Measurements from ENCODE around the gene PLS3.

The PLS3 gene

DNA sequence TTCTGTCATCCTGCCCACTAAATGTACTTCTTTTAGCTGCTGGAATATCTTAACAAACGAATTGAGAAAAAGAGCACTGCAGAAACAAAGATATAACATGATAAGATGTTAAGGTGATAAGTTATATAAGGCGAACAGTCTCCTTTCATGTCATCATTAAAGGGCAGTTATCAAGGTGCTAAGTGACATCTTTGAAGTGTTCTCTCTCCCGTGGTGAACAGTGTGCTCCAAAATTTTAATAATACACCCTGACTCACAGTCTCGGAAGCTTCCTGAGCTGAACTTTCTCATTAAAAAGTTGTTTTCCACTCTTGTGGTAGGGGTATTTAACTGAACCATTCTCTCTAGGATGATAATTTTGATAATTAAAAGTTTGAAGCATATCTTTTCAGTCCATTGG, 61.6 kb downstream of the PLS3 start:
- Histone ChIP-seq H3K4me3 (ENCODE audit: insufficient read depth, low read length, poor library complexity, severe bottlenecking) (no peak overlapping the region), H3K9me2 (replicated peaks; ENCODE audit: insufficient read depth, low read length) (no peaks in the 10 kb centered on the region), H3K9ac (ENCODE audit: low read length) (no peak overlapping the region), H3K27me3 (ENCODE audit: low read length) (no peaks in the 10 kb centered on the region), H3K79me2 (ENCODE audit: insufficient read depth, low read length) (no peaks in the 10 kb centered on the region), H3K36me3 (ENCODE audit: low read length) (no peaks in the 10 kb centered on the region), H4K20me1 (ENCODE audit: low read depth, low read length) (no peaks in the 10 kb centered on the region), H2AFZ (ENCODE audit: low read depth, low read length, severe bottlenecking) (no peak overlapping the region), H3K27ac (ENCODE audit: low read depth, low read length) (no peak overlapping the region), H3K4me2 (ENCODE audit: low read depth, low read length, poor library complexity, severe bottlenecking) (no peak overlapping the region), H3K9me3 (ENCODE audit: insufficient read depth, low read length) (no peaks in the 10 kb centered on the region), H3F3A (ENCODE audit: insufficient read depth) (no peaks in the 10 kb centered on the region)
- TF ChIP-seq CTCF (IDR thresholded peaks at IDR 0.05; ENCODE audit: insufficient read depth, low read length, poor library complexity, severe bottlenecking), result no peak
- TF ChIP-seq EZH2phosphoT487 (conservative IDR thresholded peaks at IDR 0.05; ENCODE audit: low read length), result no peak

DNA sequence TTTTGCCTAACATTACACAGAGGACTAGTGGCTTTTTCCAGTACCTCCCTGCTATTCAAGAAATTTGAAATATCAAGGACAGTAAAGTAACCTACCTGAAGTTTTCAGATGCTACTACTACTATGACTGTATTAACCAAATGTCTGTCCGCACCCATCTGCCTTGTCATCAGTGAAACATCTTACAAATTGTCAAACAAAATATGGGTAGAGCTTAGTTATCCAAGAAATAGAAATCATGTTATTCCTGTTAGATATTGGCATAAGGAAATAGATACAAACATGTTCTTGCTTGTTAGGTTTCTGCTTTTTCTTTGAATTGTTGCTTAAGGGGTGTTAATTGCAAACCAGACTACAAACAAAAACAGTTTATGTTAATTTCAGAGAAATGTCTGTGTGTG, 63.9 kb downstream of the PLS3 start:
- Histone ChIP-seq H3K79me2 (ENCODE audit: insufficient read depth, low read length) (no peaks in the 10 kb centered on the region), H3K9me2 (replicated peaks; ENCODE audit: insufficient read depth, low read length) (no peaks in the 10 kb centered on the region), H4K20me1 (ENCODE audit: low read depth, low read length) (no peaks in the 10 kb centered on the region), H3F3A (ENCODE audit: insufficient read depth) (no peaks in the 10 kb centered on the region), H3K9ac (ENCODE audit: low read length) (no peak overlapping the region), H3K9me3 (ENCODE audit: insufficient read depth, low read length) (no peaks in the 10 kb centered on the region), H3K4me3 (ENCODE audit: insufficient read depth, low read length, poor library complexity, severe bottlenecking) (no peak overlapping the region), H2AFZ (ENCODE audit: low read depth, low read length, severe bottlenecking) (no peak overlapping the region), H3K4me2 (ENCODE audit: low read depth, low read length, poor library complexity, severe bottlenecking) (no peak overlapping the region), H3K27me3 (ENCODE audit: low read length) (no peaks in the 10 kb centered on the region), H3K36me3 (ENCODE audit: low read length) (no peaks in the 10 kb centered on the region), H3K27ac (ENCODE audit: low read depth, low read length) (no peak overlapping the region)
- TF ChIP-seq CTCF (IDR thresholded peaks at IDR 0.05; ENCODE audit: insufficient read depth, low read length, poor library complexity, severe bottlenecking) (no peak), EZH2phosphoT487 (conservative IDR thresholded peaks at IDR 0.05; ENCODE audit: low read length) (no peak)

- Histone ChIP-seq H3K9me2 (replicated peaks; ENCODE audit: insufficient read depth, low read length) (no peaks in the 10 kb centered on the region), H3K9ac (ENCODE audit: low read length) (no peak overlapping the region), H4K20me1 (ENCODE audit: low read depth, low read length) (no peaks in the 10 kb centered on the region), H3F3A (ENCODE audit: insufficient read depth) (no peaks in the 10 kb centered on the region), H3K27ac (ENCODE audit: low read depth, low read length) (no peak overlapping the region), H3K27me3 (ENCODE audit: low read length) (no peaks in the 10 kb centered on the region), H3K79me2 (ENCODE audit: insufficient read depth, low read length) (no peaks in the 10 kb centered on the region), H3K4me2 (ENCODE audit: low read depth, low read length, poor library complexity, severe bottlenecking) (no peak overlapping the region), H2AFZ (ENCODE audit: low read depth, low read length, severe bottlenecking) (no peak overlapping the region), H3K9me3 (ENCODE audit: insufficient read depth, low read length) (no peaks in the 10 kb centered on the region), H3K4me3 (ENCODE audit: insufficient read depth, low read length, poor library complexity, severe bottlenecking) (no peak overlapping the region), H3K36me3 (ENCODE audit: low read length) (no peaks in the 10 kb centered on the region)
- no peak for TF ChIP-seq EZH2phosphoT487 (conservative IDR thresholded peaks at IDR 0.05; ENCODE audit: low read length)
- TF ChIP-seq CTCF (IDR thresholded peaks at IDR 0.05; ENCODE audit: insufficient read depth, low read length, poor library complexity, severe bottlenecking), result no peak
Observed at GRCh38 chrX:115625572-115626301, 64.8 kb downstream of the PLS3 start.
